ENCODE data around the gene AWAT2.

The AWAT2 gene

GRCh38 chrX:69995362-69996112 is 54.2 kb downstream of the AWAT2 start:
- DNase-seq, result no peak

- no peak for DNase-seq
Measured at GRCh38 chrX:69993494-69993893, 56.2 kb downstream of the AWAT2 start.

- DNase-seq, result no peak
Measured at GRCh38 chrX:69991685-69992084, 58.1 kb downstream of the AWAT2 start.
